HCT116 (cell line): Measurements from ENCODE around the gene RAD52. TPM values are rescaled to one million over a fixed set of nuclear protein-coding genes. Genes with fewer than 3 reads are reported as not detected.

Experiments
- ATAC-seq: fragments of 200-7000 bp; cut with Tn5 transposase; 2 replicates; pipeline ENCODE4 v1.9.1; 2020; ENCODE audit warnings: mild to moderate bottlenecking, moderate library complexity
- BruUV-seq: library from RNA; stranded (reverse); fragments of 400-500 nt; replicated peaks from 2 replicates; lab custom pipeline; 2021; lab: Mats Ljungman, UMichigan
- CTCF ChIA-PET: fragments of 300-600 bp; sonication (Branson Sonifier 250); formaldehyde crosslinking; loops from one replicate; lab custom pipeline; 2021; ENCODE audit warnings: antibody characterized with exemption; lab: Charles Lee
- POLR2A ChIA-PET: fragments of 300-600, 350-600 bp; sonication (Branson Sonifier 250); formaldehyde crosslinking; loops from one replicate; lab custom pipeline; 2021; ENCODE audit warnings: antibody characterized with exemption; lab: Charles Lee
- RAD21 ChIA-PET, 2 experiments: fragments of 300-600 bp; sonication (Branson Sonifier 250); formaldehyde crosslinking; loops; one replicate each; lab custom pipeline; 2023; ENCODE audit warnings: low total read pairs in 2 of 2; ENCODE audit not compliant: uncharacterized antibody in 2 of 2, unreplicated experiment in 2 of 2, low non-redundant PET in 1 of 2; lab: Charles Lee
- DNase-seq: peaks from one replicate; pipeline ENCODE4 v3.0.0-alpha.2; 2010; ENCODE audit warnings: low read depth, low spot score
- H2AFZ ChIP-seq: fragments of 200-600 bp; shearing (Covaris generic), sonication (generic); 2 replicates; pipeline ENCODE4 v1.6.1; 2017; ENCODE audit warnings: low read depth, mixed run types, mixed read lengths, antibody characterized with exemption, low read length; ENCODE audit not compliant: poor library complexity, severe bottlenecking
- H3K27ac ChIP-seq: 2 replicates; pipeline ENCODE4 v1.5.1; 2012; ENCODE audit warnings: low read depth, low read length
- H3K27me3 ChIP-seq: fragments of 200-600 bp; sonication (generic); 2 replicates; pipeline ENCODE4 v1.6.1; 2016; ENCODE audit warnings: mixed run types, low read length, mixed read lengths; ENCODE audit not compliant: insufficient read depth
- H3K36me3 ChIP-seq, 2 experiments: fragments of 200-500 bp in 1 of 2; fragments of 200-600 bp in 1 of 2; sonication (Bioruptor generic) in 1 of 2; sonication (generic) in 1 of 2; 2 replicates each; pipeline versions ENCODE4 v1.5.1 to v1.6.1; 2014 to 2016; ENCODE audit warnings: low read length in 2 of 2, inconsistent platforms in 1 of 2, mixed read lengths in 1 of 2, mixed run types in 1 of 2; ENCODE audit not compliant: insufficient read depth in 2 of 2, control insufficient read depth in 1 of 2
- H3K4me1 ChIP-seq, 2 experiments: fragments of 200-600 bp in 1 of 2; sonication (generic) in 1 of 2; 2 replicates each; pipeline versions ENCODE4 v1.5.1 to v1.6.1; 2012 to 2017; ENCODE audit warnings: low read length in 2 of 2, inconsistent platforms in 1 of 2, mild to moderate bottlenecking in 1 of 2, mixed read lengths in 1 of 2, mixed run types in 1 of 2, moderate library complexity in 1 of 2; ENCODE audit not compliant: insufficient read depth in 2 of 2, control insufficient read depth in 1 of 2
- H3K4me2 ChIP-seq: fragments of 200-600 bp; sonication (generic); 2 replicates; pipeline ENCODE4 v1.6.1; 2017; ENCODE audit warnings: mixed run types, low read length, mixed read lengths
- H3K4me3 ChIP-seq, 2 experiments: fragments of 200-600 bp in 1 of 2; sonication (generic) in 1 of 2; replicated peaks in 1 of 2; 2 replicates each; pipeline ENCODE4 v1.5.1; 2011 to 2016; ENCODE audit warnings: low read length in 2 of 2, control low read depth in 1 of 2, low read depth in 1 of 2, mild to moderate bottlenecking in 1 of 2, mixed read lengths in 1 of 2, mixed run types in 1 of 2
- H3K79me2 ChIP-seq: fragments of 200-600 bp; sonication (generic); 2 replicates; pipeline ENCODE4 v1.6.1; 2017; ENCODE audit warnings: mild to moderate bottlenecking, mixed run types, low read length, moderate library complexity, mixed read lengths; ENCODE audit not compliant: insufficient read depth
- H3K9ac ChIP-seq: fragments of 200-600 bp; sonication (generic); 2 replicates; pipeline ENCODE4 v1.6.1; 2016; ENCODE audit warnings: low read length, mixed read lengths
- H3K9me2 ChIP-seq: fragments of 200-600 bp; sonication (generic), shearing (Covaris generic); 2 replicates; pipeline ENCODE4 v1.6.1; 2017; ENCODE audit warnings: mixed run types, mild to moderate bottlenecking, moderate library complexity; ENCODE audit not compliant: insufficient read depth
- H3K9me3 ChIP-seq, 2 experiments: fragments of 200-500 bp in 1 of 2; fragments of 200-600 bp in 1 of 2; sonication (Bioruptor generic) in 1 of 2; sonication (generic) in 1 of 2; 2 replicates each; pipeline ENCODE4 v1.6.1; 2014 to 2017; ENCODE audit warnings: low read length in 2 of 2, mixed read lengths in 2 of 2, inconsistent platforms in 1 of 2, low read depth in 1 of 2, mild to moderate bottlenecking in 1 of 2, mixed run types in 1 of 2, moderate library complexity in 1 of 2; ENCODE audit not compliant: control insufficient read depth in 1 of 2, insufficient read depth in 1 of 2
- H4K20me1 ChIP-seq: fragments of 200-600 bp; sonication (generic), shearing (Covaris generic); 2 replicates; pipeline ENCODE4 v1.6.1; 2017; ENCODE audit warnings: mixed run types, mild to moderate bottlenecking, moderate library complexity; ENCODE audit not compliant: insufficient read depth
- ATF3 ChIP-seq: IDR thresholded peaks from 2 replicates; pipeline ENCODE4 v1.6.1; 2012
- CBX3 ChIP-seq: IDR thresholded peaks from 2 replicates; pipeline ENCODE4 v1.6.1; 2012; ENCODE audit warnings: low read depth
- EZH2phosphoT487 ChIP-seq: fragments of 200-600 bp; IDR thresholded peaks from 2 replicates; pipeline ENCODE4 v1.6.1; 2018; ENCODE audit warnings: antibody characterized with exemption, borderline replicate concordance
- FOSL1 ChIP-seq: IDR thresholded peaks from 2 replicates; pipeline ENCODE4 v1.6.1; 2012; ENCODE audit warnings: low read depth
- JUND ChIP-seq: IDR thresholded peaks from 2 replicates; pipeline ENCODE4 v1.6.1; 2012
- POLR2A ChIP-seq: IDR thresholded peaks from 2 replicates; pipeline ENCODE4 v1.7.0; 2011; ENCODE audit warnings: borderline replicate concordance; ENCODE audit not compliant: insufficient read depth, insufficient read length; ENCODE audit errors: extremely low read depth
- YY1 ChIP-seq: IDR thresholded peaks from 2 replicates; pipeline ENCODE4 v1.6.1; 2011; ENCODE audit warnings: low read length, low read depth, moderate library complexity, mild to moderate bottlenecking; ENCODE audit not compliant: insufficient replicate concordance; ENCODE audit errors: extremely low read depth
- ZNF274 ChIP-seq: fragments of 200-500 bp; sonication (Bioruptor generic); IDR thresholded peaks from 2 replicates; pipeline ENCODE4 v1.6.1; 2014; ENCODE audit warnings: mild to moderate bottlenecking, low read depth, low read length, inconsistent platforms
- intact Hi-C: fragments of 100-400 bp; cut with micrococcal nuclease; formaldehyde crosslinking; loops from 2 replicates; pipeline ENCODE4 v1.10.0; 2022
- total RNA-seq: library from RNA; stranded (reverse); gene quantifications from one replicate; pipeline ENCODE4 v1.2.1, GENCODE V29; 2021; ENCODE audit not compliant: unreplicated experiment
- TF ChIP-seq, protein P1 (sequence below), 3 experiments: fragments of 200-600 bp in 1 of 3; sonication (generic) in 1 of 3; IDR thresholded peaks in 2 of 3; conservative IDR thresholded peaks in 1 of 3; 2 replicates each; pipeline ENCODE4 v1.5.1; 2012 to 2017; ENCODE audit warnings: low read depth in 2 of 3, low read length in 2 of 3, antibody characterized with exemption in 1 of 3, borderline replicate concordance in 1 of 3, control low read depth in 1 of 3, mild to moderate bottlenecking in 1 of 3, mixed read lengths in 1 of 3, mixed run types in 1 of 3, moderate library complexity in 1 of 3; ENCODE audit not compliant: insufficient read depth in 1 of 3

The RAD52 gene
- total RNA-seq, 1 experiment from 2014 or later: 24.4 TPM

DNA sequence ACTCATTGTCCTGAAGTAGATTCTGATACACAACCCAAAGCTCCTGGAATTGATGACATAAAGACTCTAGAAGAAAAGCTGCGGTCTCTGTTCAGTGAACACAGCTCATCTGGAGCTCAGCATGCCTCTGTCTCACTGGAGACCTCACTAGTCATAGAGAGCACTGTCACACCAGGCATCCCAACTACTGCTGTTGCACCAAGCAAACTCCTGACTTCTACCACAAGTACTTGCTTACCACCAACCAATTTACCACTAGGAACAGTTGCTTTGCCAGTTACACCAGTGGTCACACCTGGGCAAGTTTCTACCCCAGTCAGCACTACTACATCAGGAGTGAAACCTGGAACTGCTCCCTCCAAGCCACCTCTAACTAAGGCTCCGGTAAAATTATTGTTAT is 63.8 kb downstream of the RAD52 start:
- ChIA-PET CTCF (no interaction called here), RAD21 (no interaction called here)
- BruUV-seq: no TSS peak

GRCh38 chr12:884746-885414 is 64.6 kb downstream of the RAD52 start:
- DNase-seq (no peak), ATAC-seq (no peak)
- no peaks in the 10 kb centered on the region for H3K9me3 ChIP-seq
- ChIA-PET CTCF (no interaction called here), POLR2A (no interaction called here), RAD21 (no interaction called here)
- H3K4me2 ChIP-seq: no peak overlapping the region
- H3K9ac ChIP-seq: no peak overlapping the region
- TSS peak; percentile 30 for BruUV-seq
- no peaks in the 10 kb centered on the region for H3K4me1 ChIP-seq
- no peak overlapping the region for H2AFZ ChIP-seq
- TF ChIP-seq JUND: no peak
- TF ChIP-seq FOSL1: no peak
- TF ChIP-seq ZNF274: no peak
- TF ChIP-seq, protein P1, sequence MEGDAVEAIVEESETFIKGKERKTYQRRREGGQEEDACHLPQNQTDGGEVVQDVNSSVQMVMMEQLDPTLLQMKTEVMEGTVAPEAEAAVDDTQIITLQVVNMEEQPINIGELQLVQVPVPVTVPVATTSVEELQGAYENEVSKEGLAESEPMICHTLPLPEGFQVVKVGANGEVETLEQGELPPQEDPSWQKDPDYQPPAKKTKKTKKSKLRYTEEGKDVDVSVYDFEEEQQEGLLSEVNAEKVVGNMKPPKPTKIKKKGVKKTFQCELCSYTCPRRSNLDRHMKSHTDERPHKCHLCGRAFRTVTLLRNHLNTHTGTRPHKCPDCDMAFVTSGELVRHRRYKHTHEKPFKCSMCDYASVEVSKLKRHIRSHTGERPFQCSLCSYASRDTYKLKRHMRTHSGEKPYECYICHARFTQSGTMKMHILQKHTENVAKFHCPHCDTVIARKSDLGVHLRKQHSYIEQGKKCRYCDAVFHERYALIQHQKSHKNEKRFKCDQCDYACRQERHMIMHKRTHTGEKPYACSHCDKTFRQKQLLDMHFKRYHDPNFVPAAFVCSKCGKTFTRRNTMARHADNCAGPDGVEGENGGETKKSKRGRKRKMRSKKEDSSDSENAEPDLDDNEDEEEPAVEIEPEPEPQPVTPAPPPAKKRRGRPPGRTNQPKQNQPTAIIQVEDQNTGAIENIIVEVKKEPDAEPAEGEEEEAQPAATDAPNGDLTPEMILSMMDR (IDR thresholded peaks at IDR 0.05 in 2 of 3, conservative IDR thresholded peaks at IDR 0.05 in 1 of 3; ENCODE audit: borderline replicate concordance in 1 of 3, insufficient read depth in 1 of 3, low read depth in 2 of 3, low read length in 2 of 3): no peak
- TF ChIP-seq CBX3: no peak
- no peak for TF ChIP-seq YY1
- no peaks in the 10 kb centered on the region for H3K27me3 ChIP-seq
- no peaks in the 10 kb centered on the region for H3K79me2 ChIP-seq
- no peaks in the 10 kb centered on the region for H3K9me2 ChIP-seq
- H3K27ac ChIP-seq: no peak overlapping the region
- no peaks in the 10 kb centered on the region for H4K20me1 ChIP-seq
- H3K4me3 ChIP-seq: no peak overlapping the region
- H3K36me3 ChIP-seq: peaks cover 68 to 74% of the 10 kb centered on the region in 2 experiments
- intact Hi-C loops: no loop called here

More for the DNA sequence above, 63.8 kb downstream of the RAD52 start:
- no peak overlapping the region for H3K4me2 ChIP-seq
- no peaks in the 10 kb centered on the region for H4K20me1 ChIP-seq
- no peak overlapping the region for H3K9ac ChIP-seq
- H3K27ac ChIP-seq: no peak overlapping the region
- no peak overlapping the region for H3K4me3 ChIP-seq
- no peaks in the 10 kb centered on the region for H3K9me2 ChIP-seq
- H3K4me1 ChIP-seq: no peaks in the 10 kb centered on the region
- ATAC-seq: no peak
- no peaks in the 10 kb centered on the region for H3K79me2 ChIP-seq
- no peak for DNase-seq
- no peak overlapping the region for H2AFZ ChIP-seq
- H3K27me3 ChIP-seq: no peaks in the 10 kb centered on the region
- no peak for TF ChIP-seq FOSL1
- no peak for TF ChIP-seq ATF3
- no peak for TF ChIP-seq CBX3
- no peak for TF ChIP-seq YY1
- TF ChIP-seq POLR2A: no peak
- no peak for TF ChIP-seq EZH2phosphoT487
- POLR2A ChIA-PET: no interaction called here
- intact Hi-C loops: no loop called here
- H3K9me3 ChIP-seq: no peaks in the 10 kb centered on the region
- peaks cover 67 to 68% of the 10 kb centered on the region in 2 experiments for H3K36me3 ChIP-seq
